T-helper 2 cell treated with Interferon-gamma antibody and Interleukin-4, amounts not matched to agents 100 ng/mL and 5 ng/mL, for 36 hours (primary cell): ENCODE measurements around the gene DZIP3. TPM values are rescaled to one million over a fixed set of nuclear protein-coding genes. Genes with fewer than 3 reads are reported as not detected.
"Not testable (repeated sequence)": the region's sequence is repeated elsewhere in the genome, so short reads cannot be mapped to it uniquely, and the experiment has no call there.

Experiments
- intact Hi-C: fragments of 100-400 bp; cut with micrococcal nuclease; formaldehyde crosslinking; loops from one replicate; pipeline ENCODE4 v1.15.1; 2023
- total RNA-seq: library from RNA; stranded (reverse); gene quantifications from 2 replicates; pipeline ENCODE4 v1.2.3, GENCODE V29; 2022

Gene DZIP3
- total RNA-seq, 1 donor from 2014 or later: 9.2 TPM

DNA sequence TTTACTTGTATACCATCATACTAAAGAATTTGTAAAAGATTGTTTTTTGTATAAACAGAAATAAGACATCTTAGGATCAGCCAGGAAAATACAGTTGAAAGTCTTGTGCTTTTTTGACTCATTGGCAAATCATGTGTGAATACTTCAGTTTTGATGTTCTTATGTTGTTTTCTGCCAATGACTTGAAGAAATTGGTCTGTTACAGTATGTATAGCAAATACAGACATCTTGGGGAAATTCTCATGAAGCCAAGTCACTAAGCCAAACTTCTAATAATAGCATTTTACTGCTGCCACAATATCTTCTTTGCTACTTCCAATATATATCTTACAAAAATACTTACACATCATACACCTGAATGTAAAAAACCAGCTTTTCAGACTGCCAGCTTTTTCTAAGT is 83.2 kb downstream of the DZIP3 start:
- intact Hi-C loops: no loop called here

DNA sequence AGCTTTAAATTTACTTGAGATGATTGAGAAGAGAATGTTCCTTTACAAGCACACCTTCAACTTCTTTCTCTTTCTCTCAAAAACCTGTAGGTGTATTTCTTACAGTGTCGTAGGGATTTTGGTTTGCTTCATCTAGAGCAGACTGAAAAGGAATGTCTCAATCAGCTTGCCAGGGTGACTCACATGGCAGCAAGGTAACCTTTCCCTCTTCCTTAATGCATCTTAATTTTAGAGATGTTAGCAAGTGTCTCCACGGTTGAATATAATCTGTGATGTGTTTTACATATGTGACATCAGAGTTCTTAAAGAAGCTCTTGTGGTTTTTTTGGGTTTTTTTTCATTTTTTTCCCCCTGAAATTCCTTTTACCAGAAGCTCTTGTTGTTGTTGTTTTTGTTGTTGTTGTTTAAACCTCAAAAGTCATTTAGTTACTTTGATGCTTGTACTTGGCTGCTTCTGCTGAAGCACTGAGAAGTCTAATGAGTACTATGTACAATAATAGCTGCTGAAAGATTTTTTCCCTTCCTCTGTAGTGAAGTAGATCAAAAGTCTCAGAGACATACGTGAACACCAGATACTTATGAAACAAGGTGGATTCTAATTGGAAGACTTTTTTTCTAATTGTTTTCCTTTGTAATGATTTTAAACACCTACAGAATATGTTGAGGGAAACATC is 84.6 kb downstream of the DZIP3 start:
- intact Hi-C loops: no loop called here

DNA sequence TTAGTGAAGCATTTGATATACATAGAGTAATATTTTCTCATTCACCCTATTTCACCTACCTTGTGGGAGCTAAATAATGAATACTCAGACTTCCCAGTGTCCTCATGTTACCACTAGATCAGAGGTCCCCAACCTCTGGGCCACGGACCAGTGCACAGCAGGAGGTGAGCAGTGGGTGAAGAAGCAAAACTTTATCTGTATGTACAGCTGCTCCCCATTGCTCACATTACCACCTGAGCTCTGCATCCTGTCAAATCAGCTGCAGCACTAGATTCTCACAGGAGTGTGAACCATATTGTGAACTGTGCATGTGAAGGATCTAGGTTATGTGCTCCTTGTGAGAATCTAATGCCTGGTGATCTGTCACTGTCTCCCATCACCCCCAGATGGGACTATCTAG is 88.3 kb downstream of the DZIP3 start:
- intact Hi-C loops: no loop called here

DNA sequence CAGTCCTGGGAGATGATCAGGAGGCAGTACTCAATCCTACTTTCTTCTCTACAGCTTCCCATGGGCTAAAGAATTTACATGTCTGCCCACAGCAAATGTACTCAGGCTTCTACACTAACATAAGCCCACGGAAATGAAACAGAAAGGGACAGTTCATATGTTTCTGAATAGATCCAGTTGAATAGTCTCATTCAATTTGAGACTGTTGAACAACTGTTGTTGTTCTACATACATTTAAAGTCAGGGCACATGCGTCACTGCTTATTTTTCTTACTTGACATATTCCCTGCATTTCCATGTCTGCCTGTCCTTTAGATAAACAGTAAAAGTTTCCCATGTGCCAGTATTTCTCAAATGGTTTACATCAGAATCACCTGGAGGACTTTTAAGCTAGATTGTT is 102.8 kb downstream of the DZIP3 start:
- intact Hi-C loops: not testable (repeated sequence)

DNA sequence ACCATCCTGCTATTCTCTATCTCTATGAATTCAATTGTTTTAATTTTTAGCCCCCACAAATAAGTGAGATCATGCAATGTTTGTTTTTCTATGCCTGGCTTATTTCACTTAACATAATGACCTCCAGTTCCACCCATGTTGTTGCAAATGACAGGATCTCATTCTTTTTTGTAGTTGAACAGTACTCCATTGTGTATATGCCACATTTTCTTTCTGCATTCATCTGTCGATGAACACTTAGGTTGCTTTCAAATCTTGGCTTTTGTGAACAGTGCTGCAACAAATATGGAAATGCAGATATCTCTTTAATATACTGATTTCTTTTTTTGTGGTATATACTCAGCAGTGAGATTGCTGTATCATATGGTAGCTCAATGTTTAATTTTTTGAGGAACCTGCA is 108.9 kb downstream of the DZIP3 start:
- intact Hi-C loops: no loop called here

DNA sequence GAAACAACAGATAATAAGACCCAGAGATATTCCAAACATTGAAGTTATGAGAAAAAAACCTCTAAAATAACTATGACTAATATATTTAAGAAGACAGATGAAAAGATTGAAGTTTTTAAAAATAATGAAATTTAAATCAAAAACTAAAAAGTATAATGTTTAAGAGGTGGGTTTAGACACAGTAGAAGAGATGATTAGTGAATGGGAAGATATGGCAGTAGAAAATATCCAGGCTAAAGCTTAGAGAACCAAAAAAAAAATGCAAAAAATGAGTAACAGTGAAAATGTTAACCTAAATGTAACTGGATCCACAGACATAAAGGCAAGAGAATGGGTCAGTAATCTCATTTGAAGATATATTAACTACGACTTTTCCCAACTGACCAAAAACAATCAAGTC is 115.5 kb downstream of the DZIP3 start:
- intact Hi-C loops: no loop called here

DNA sequence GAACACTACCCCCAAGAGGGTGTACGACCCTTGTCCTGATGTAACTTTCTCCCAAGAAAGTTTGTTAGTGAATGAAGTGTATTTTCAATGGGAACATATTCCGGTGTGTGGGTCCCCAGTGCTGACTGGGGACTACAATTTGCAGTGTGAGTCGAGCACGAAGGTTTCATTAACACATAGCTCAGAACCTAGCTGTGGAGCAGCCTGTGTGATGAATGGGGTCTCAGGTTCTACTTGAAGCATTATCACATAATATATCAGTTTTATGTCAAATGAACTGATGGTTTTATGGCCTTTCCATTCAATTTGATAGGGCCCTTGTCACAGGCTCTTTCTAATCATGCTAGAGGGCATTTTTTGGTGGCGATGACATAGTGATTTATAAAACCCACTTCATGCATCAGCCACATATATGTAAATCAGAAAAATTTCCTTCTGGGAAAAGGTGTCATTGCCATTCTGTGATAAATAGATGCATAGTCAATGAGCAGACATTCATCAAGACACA is 123.5 kb downstream of the DZIP3 start:
- intact Hi-C loops: no loop called here

DNA sequence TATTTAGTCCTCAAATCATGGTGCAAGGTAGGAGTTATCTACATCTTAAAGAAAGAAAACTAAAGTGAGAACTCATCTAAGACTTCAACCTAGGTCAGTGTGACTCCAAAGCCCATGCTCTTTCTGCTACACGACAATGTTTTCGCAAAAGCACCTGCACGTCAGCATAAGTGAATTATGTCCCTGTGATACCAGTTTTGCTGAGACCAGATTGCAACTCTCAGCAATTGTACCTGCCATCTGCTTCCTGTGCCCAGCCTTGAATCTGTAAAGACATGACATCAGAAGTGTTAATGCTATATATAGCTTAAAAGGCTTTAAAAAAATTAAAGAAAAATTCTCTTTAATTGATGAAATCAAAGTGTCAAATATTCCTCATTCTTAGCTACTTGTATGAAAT is 124.3 kb downstream of the DZIP3 start:
- intact Hi-C loops: no loop called here

DNA sequence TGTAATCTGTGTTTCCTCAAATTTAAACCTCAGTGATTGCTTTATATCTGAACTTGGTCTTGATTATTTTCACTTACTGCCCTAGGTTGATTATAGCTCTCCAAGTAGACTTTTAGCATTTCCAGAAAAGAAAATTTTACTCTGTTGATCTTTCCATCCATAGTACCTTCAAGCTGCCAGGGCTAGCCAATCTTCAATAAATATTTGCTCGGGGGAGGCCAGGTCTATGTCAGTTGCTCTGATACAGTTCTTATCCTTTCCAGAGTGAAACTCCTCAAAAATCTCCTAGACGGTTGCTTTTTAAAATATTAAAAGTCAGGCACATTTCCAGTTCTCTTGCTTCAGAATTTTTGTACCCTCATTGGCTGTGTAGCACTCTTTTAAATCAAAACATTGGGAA is 128.9 kb downstream of the DZIP3 start:
- intact Hi-C loops: no loop called here

DNA sequence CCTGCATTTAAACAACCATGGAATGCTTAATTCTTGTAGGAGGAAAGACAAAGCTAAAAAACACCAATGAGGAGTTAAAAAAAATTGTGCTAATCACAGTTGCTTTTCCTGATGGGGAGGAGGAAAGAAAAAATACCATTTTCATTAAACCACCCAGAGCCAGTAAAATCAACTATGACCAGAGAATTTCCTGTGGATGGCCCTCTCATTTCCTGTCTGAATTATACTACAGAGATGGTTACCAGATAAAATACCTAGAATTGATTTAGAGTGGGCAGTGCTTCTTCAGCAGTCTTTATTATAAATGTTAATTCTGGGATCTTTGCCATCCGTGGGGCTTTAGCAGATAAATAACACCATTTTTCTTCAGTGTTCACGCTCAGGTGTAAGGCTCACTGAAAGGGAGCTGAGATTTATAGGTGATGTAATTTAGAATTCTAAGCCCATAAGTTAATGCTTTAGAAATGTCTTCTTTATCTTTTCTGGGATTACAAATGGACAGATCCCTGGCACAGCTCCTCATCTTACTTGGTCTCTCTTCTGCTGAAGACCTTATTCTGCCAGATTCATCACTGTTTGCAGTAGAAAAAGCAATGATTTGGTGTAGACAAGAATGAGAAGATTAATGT is 129.8 kb downstream of the DZIP3 start:
- intact Hi-C loops: no loop called here

DNA sequence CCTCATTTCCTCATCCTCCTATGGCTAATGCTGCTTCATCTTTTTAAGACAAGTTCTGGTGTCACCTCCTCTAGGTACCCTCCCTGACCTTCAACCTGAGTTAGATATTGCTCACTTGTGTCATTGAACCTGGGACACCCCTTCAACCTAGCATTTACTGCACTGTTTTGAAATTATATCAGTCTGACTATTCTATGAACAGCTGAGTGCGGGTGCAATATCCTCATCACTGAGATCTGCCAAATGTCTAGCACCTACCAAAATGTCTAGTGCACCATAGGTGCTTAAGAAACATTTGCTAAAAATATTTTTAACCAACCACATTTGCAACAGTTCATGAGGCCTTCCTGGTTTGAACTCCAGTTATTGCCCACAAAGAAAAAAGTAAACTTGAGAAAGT is 133.2 kb downstream of the DZIP3 start:
- intact Hi-C loops: no loop called here

DNA sequence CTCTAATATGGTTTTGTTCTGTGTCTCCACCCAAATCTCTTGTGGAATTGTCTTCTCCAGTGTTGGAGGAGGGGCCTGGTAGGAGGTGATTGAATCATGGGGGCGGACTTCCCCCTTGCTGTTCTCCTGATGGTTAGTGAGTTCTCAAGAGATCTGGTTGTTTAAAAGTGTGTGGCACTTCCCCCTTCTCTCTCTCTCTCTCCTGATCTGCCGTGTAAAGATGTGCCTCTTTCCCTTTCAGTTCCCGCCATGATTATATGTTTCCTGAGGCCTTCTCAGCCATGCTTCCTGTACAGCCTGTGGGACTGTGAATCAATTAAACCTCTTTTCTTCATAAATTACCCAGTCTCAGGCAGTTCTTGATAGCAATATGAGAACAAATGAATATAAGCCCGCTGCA is 134.6 kb downstream of the DZIP3 start:
- intact Hi-C loops: no loop called here

DNA sequence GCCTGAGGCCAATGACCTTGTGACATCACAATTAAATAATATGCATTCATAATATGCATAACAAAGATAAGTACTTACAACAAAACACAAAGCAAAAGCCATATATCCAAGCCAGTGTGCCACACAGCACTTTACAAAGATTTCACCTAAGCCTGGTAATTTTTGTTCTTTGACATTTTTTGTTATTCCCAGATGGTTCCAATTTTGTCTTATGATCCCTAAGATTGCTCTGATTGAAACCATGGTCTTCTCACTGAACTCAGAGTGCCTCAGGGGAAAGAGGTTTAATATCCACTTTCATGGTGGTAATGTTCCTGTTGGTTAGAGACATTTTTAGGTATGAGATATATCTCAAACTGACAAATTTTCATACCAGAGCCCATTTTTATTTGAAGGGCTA is 138.6 kb downstream of the DZIP3 start:
- intact Hi-C loops: no loop called here

DNA sequence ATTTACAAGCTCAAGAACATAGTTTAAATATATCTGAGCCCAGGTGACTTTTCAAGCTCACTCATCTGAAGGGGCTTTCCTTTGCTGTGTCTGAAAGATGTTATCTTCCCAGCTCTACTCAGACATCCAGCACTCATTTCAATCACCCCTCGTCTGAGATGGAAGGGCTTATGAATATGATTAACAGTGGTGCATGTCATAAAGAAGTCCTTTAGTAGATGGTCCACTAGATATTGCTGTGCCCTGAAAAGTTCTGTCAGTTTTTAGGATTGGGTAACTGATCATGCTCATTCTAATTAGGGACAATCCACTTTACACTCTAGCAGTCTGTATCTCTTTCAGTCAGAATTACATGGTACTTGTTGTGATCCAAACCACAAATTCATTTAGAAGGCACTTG is 139.4 kb downstream of the DZIP3 start:
- intact Hi-C loops: no loop called here

DNA sequence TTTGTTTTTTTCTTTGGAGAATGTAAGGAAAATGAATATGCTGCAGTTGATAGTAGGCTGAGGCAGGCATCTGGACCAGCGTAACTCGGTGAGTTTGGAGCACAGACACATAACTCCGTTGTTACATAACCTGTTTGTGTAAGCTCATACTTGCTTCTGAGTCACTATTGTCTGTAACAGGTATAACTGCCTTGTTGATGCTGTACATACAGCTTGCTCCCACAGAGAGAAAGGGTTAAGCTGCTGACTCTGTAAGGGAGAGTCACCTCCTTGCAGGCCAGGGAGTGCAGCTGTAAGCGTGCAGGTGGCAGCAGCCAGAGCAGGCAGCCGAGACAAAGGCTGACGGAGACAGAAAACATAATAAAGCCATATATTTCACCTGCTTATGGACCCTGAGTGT is 147.3 kb downstream of the DZIP3 start:
- intact Hi-C loops: no loop called here

DNA sequence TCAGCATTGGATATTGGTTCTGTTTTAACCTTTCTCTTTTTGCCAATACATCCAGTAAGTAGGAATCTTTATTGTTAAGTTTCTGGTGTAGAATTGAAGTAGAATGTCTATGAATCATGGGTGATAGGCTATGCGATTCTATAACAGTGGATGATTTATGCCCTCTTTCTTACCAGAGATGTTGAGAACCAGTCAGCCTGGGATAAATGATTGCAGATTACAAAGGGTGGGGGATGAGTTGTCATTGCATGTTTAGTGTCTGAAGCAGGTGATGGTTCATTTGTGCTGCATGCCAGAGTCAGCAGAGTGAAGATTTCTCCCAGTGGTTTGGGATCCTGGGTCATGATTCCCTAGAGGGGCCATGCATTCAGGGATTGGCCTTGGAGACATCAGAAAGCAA is 153.4 kb downstream of the DZIP3 start:
- intact Hi-C loops: no loop called here

Other genes with a start within 250 kb of the DZIP3 start
- 0.18 and 0.20 TPM in 2 replicates for gene MYH15, start 79.1 kb upstream of the DZIP3 start, total RNA-seq
- gene CIP2A, start 284 bp upstream of the DZIP3 start, total RNA-seq: 56.2 and 57.0 TPM in 2 replicates
- gene RETNLB, start 167.7 kb downstream of the DZIP3 start, total RNA-seq: not detected in 2 replicates
- gene TRAT1, start 233.1 kb downstream of the DZIP3 start, total RNA-seq: 99.2 and 102 TPM in 2 replicates